LNCaP clone FGC (cell line): ENCODE results near the gene DNAJB8.
A peak's percentile ranks its signal among the peaks of the same experiment; 100 is the strongest.

Source experiments
- DNase-seq: peaks from one replicate; pipeline ENCODE4 v3.0.0-alpha.2; 2011; ENCODE audit warnings: low read depth
- H3K4me3 ChIP-seq: 2 replicates; pipeline ENCODE4 v1.5.1; 2011; ENCODE audit warnings: mild to moderate bottlenecking, low read depth, low read length, control low read depth
- CTCF ChIP-seq: IDR thresholded peaks from 2 replicates; pipeline ENCODE4 v1.5.1; 2012; ENCODE audit warnings: mild to moderate bottlenecking; ENCODE audit not compliant: control insufficient read depth, insufficient read depth; ENCODE audit errors: extremely low read depth

Gene DNAJB8

DNA sequence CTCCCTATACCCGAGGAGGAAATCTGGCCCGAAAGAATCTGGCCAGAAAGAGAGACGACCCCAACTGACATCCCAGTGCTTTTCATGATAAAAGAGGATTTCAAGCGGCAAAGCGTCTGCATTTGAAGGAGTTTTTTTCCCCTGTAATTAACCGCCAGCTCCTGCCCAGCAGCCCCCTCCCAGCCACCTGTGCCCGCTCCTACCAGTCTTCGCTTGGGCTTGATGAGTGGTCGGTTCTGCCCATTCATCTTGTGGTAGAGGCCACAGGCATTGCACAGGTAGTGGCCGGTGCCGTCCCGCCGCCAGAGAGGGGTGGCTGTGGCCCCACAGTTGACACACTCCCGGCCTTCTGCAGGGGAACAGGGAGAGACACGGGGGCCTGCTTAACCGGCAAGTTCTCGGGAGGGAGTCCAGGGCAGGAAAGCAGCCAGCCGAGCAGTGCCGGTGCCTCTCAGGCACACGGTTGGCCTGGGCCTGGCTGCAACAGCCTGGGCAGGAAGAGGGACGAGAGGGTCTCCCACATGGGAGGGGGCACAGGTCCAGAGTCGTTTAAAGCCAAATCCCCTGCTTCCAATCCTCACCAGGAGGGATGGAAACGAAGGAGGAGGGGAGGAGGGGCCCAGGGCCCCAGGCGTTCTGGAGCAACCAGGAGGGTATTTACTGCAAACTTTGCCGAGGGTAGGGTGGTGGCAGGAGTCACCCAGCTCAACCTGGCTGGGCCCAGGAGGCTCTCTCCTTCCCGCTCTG lies 17.1 kb upstream of the DNAJB8 start:
- TF ChIP-seq CTCF: no peak
- H3K4me3 ChIP-seq: peak overlapping the region; percentile 94
- DNase-seq: no peak

DNA sequence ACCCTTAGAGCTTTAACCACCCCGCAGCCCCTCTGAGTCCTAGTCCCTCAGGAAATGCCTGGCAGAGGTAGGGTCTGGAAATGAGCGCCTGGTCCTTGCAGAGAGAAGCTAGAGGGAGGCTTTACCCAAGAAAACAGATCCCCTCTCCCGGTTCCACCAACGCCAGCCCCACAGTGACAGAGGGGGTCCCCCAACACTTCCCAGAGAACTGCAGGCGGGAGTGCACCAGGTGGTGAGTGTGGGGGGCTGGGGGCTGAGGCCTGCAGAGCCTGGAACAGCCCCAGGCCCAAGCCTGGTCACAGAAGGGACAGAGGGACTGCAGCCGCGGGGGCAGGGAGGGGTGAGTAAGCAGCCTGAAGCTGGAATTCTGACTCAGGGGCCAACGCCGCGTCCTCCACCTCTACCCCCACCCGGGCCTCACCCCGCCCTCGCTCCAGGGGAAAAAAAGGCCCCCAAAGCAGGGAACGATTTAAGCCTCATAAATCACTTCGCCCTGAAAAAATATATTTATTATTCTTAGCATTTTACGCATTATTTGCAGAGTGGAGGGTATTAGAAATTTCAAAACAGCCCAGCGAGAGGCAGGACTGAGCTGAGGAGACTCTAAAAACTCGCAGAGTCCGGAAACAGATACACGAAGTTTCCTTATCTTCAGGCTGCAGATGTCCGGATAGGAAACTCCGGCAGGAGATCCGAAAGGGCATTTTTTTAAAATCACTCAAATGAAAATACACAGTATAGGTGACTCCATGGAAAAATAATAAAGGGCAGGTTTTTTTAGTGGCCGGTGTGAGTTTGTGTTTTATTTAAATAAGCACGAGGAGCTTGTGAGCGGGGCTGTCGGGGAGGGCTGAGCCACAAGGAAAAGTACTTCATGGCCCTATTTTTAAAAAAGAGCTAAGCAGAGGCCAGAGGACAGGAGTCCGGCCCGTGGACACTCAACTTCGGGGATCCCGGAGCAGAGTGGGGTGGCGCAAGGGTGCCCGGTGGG lies 16.3 kb upstream of the DNAJB8 start:
- DNase-seq: no peak
- TF ChIP-seq CTCF: no peak
- H3K4me3 ChIP-seq: no peak overlapping the region

DNA sequence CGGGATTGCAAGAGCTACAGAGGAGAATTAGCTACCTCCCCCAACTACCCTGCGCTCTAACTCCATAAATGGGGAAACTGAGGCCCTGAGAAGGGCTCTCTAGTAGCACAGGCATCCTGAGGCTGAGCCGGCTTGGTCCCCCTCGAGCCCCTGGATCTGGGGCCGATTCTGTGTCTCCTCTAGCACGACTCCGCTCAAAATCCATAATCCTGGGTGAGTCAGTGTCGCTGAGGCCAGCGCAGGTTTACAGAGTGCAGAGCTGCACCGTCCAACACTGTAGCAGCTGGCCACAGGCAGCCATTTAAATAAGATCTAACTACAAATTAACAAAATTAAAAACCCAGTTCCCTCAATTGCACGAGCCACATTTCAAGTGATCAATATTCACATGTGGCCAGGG lies 15.5 kb upstream of the DNAJB8 start:
- H3K4me3 ChIP-seq: no peak overlapping the region
- TF ChIP-seq CTCF: no peak
- DNase-seq: no peak

GRCh38 chr3:128481438-128481942 lies 14.8 kb upstream of the DNAJB8 start:
- no peak for TF ChIP-seq CTCF
- H3K4me3 ChIP-seq: no peak overlapping the region
- DNase-seq: no peak

DNA sequence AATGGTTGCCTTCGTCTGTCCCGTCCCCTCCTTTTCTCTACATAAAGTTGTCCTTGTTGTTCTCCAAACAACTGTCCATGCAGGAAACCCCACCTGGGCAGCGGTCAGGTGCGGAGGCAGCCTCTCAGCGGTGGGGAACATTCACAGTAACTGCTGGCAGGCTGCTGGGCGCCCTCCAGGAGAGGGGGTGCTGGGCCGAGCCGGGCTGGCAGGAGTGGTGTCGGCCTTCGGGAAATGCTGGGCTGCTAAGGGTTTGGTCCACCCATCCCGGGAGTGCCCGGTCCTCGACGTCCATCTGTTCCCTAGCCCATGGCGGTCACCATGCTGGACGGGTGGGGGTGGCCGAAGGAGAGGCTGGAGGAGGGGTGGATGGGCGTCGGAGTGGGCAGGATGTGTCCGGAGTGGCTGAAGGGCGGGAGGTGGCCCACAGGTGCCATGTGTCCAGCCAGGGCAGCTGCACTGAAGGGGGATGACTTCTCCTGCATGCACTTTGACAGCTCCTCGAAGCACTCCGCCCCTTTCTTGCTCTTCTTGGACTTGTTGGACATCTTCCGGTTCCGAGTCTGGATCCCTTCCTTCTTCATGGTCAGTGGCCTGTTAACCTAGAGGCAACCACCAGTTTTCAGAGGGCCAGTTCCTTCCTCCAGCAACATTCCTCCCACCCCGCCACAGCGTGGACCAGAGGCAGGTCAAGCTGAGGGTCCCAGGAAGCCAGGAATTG lies 14.2 kb upstream of the DNAJB8 start:
- no peak for DNase-seq
- no peak for TF ChIP-seq CTCF
- H3K4me3 ChIP-seq: no peak overlapping the region

DNA sequence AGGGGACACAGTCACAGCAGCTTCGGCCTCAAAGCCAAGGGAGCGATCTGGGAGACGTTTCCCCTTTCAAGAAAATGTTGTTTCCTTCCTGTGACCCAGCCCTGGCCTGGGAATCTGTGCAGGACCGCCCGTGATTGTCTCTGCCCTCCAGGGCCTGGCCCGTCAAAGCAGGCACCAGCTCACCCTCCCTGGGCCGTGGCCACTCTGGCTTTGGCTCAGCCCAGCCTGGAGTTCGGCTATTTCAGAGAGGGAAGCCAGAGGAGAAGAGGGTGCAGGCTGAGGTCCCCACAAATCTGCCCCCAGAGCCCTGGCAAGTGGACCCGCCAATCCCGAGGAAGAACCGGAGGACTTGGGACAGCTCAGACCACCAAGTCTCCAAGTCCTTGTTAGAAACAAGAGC lies 13.6 kb upstream of the DNAJB8 start:
- DNase-seq: no peak
- no peak for TF ChIP-seq CTCF
- no peak overlapping the region for H3K4me3 ChIP-seq
